ENCODE measurements around the gene TENM4. TPM values are rescaled to one million over a fixed set of nuclear protein-coding genes. Genes with fewer than 3 reads are reported as not detected.

Gene TENM4
- polyA plus RNA-seq, 2 of the 4 experiments (the other 2 are of a cell fraction) = 0.06 to 0.31 TPM

GRCh38 chr11:79348976-79349682 lies 91.7 kb downstream of the TENM4 start:
- WGBS (ENCODE audit: missing lambda C conversion rate) = 7% methylated on average over 5 of the region's 5 CpGs
- Histone ChIP-seq H3K4me1 (no peaks in the 10 kb centered on the region), H3K9me3 (no peaks in the 10 kb centered on the region), H3K4me2 (no peak overlapping the region), H3K4me3 (no peak overlapping the region), H3K27ac (no peak overlapping the region)
- no peak for FAIRE-seq
- TF ChIP-seq RCOR1 (IDR thresholded peaks at IDR 0.05; ENCODE audit: low read depth, low read length) = no peak
- TF ChIP-seq CBX8 (IDR thresholded peaks at IDR 0.05) = no peak
- TF ChIP-seq RAD21 (conservative IDR thresholded peaks at IDR 0.05 in 1 of 2, IDR thresholded peaks at IDR 0.05 in 1 of 2) = no peak
- TF ChIP-seq TFCP2L1 (CRISPR knock-in tag; IDR thresholded peaks at IDR 0.05) = no peak
- TF ChIP-seq FOSB (CRISPR knock-in tag; IDR thresholded peaks at IDR 0.05) = no peak
- TF ChIP-seq, protein P1, sequence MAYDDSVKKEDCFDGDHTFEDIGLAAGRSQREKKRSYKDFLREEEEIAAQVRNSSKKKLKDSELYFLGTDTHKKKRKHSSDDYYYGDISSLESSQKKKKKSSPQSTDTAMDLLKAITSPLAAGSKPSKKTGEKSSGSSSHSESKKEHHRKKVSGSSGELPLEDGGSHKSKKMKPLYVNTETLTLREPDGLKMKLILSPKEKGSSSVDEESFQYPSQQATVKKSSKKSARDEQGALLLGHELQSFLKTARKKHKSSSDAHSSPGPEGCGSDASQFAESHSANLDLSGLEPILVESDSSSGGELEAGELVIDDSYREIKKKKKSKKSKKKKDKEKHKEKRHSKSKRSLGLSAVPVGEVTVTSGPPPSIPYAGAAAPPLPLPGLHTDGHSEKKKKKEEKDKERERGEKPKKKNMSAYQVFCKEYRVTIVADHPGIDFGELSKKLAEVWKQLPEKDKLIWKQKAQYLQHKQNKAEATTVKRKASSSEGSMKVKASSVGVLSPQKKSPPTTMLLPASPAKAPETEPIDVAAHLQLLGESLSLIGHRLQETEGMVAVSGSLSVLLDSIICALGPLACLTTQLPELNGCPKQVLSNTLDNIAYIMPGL (CRISPR knock-in tag; IDR thresholded peaks at IDR 0.05; ENCODE audit: borderline replicate concordance) = no peak
- TF ChIP-seq POLR2AphosphoS2 (conservative IDR thresholded peaks at IDR 0.05; ENCODE audit: low read length) = no peak
- no peak for TF ChIP-seq RNF2 (IDR thresholded peaks at IDR 0.05; ENCODE audit: borderline replicate concordance, low read depth)
- TF ChIP-seq ZSCAN20 (CRISPR knock-in tag; IDR thresholded peaks at IDR 0.05) = no peak
- no peak for TF ChIP-seq RFX5 (IDR thresholded peaks at IDR 0.05)
- TF ChIP-seq USF2 (IDR thresholded peaks at IDR 0.05) = no peak
- no peak for TF ChIP-seq HEYL (CRISPR knock-in tag; IDR thresholded peaks at IDR 0.05)
- TF ChIP-seq TP53 (CRISPR knock-in tag; IDR thresholded peaks at IDR 0.05) = no peak
- TF ChIP-seq EHF (CRISPR knock-in tag; IDR thresholded peaks at IDR 0.05) = no peak
- TF ChIP-seq CTCF (IDR thresholded peaks at IDR 0.05) = no peak
- no peak for TF ChIP-seq ZNF302 (CRISPR knock-in tag; IDR thresholded peaks at IDR 0.05)
- no peak for TF ChIP-seq HOXA7 (CRISPR knock-in tag; IDR thresholded peaks at IDR 0.05)
- ChIA-PET CTCF (no interaction called here), POLR2A (no interaction called here)
- ATAC-seq = no peak
- no peak for DNase-seq (ENCODE audit: low read depth in 1 of 2, low spot score in 1 of 2)

DNA sequence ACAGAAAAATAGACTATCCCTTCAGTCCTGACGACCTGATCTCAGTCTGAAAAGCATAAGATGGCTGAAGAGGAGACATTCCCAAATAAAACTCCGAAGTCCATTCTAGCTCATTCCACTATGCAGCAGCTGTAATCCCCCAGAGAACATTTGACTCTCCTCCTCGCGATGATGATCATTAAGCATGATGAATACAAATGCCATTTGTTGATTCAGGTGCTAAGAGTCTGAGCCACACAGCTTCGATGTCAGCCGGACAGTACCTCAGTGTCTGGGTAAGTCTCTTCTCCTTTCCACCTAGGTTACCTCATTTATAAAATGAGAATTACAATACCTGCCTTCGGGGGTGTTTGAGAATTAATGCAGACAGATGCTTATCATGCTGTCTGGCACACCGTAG lies 94.8 kb downstream of the TENM4 start:
- no peak for FAIRE-seq
- ATAC-seq = no peak
- Histone ChIP-seq H3K4me2 (no peak overlapping the region), H3K27ac (no peak overlapping the region), H3K9me3 (no peaks in the 10 kb centered on the region), H3K4me1 (no peaks in the 10 kb centered on the region), H3K4me3 (no peak overlapping the region)
- CTCF ChIA-PET = no interaction called here
- no peak for DNase-seq (ENCODE audit: low read depth in 1 of 2, low spot score in 1 of 2)
- POLR2A ChIA-PET = no interaction called here
- WGBS (ENCODE audit: missing lambda C conversion rate) = 13% methylated on average over 8 of the region's 8 CpGs
- TF ChIP-seq FOSL2 (IDR thresholded peaks at IDR 0.05) = no peak
- no peak for TF ChIP-seq FOSL2 (CRISPR knock-in tag; IDR thresholded peaks at IDR 0.05)
- TF ChIP-seq E2F6 (IDR thresholded peaks at IDR 0.05; ENCODE audit: borderline replicate concordance, low read depth) = no peak
- no peak for TF ChIP-seq CTCF (IDR thresholded peaks at IDR 0.05)
- TF ChIP-seq RARB (CRISPR knock-in tag; IDR thresholded peaks at IDR 0.05) = no peak
